Esophagus (tissue), 2 donors: Measurements from ENCODE around the gene UNC93B1. TPM values are rescaled to one million over a fixed set of nuclear protein-coding genes. Genes with fewer than 3 reads are reported as not detected.
A peak's percentile ranks its signal among the peaks of the same experiment; 100 is the strongest.

Experiments used
- H3K27ac ChIP-seq, 2 donors: one replicate each; pipeline ENCODE4 v1.5.1; 2013; ENCODE audit warnings: low read depth in 2 of 2, mild to moderate bottlenecking in 2 of 2, inconsistent platforms in 1 of 2, low read length in 1 of 2, moderate library complexity in 1 of 2
- H3K27me3 ChIP-seq, 2 donors: one replicate each; pipeline ENCODE4 v1.6.1; 2013; ENCODE audit warnings: low read length in 2 of 2, control low read depth in 1 of 2, mild to moderate bottlenecking in 1 of 2; ENCODE audit not compliant: insufficient read depth in 2 of 2, control insufficient read depth in 1 of 2
- H3K36me3 ChIP-seq, 2 donors: one replicate each; pipeline ENCODE4 v1.6.1; 2013; ENCODE audit warnings: low read length in 1 of 2; ENCODE audit not compliant: control insufficient read depth in 2 of 2, insufficient read depth in 2 of 2
- H3K4me1 ChIP-seq, 2 donors: one replicate each; pipeline ENCODE4 v1.6.1; 2013; ENCODE audit warnings: low read length in 1 of 2; ENCODE audit not compliant: control insufficient read depth in 2 of 2, insufficient read depth in 2 of 2
- H3K4me3 ChIP-seq, 2 donors: one replicate each; pipeline ENCODE4 v1.5.1; 2013; ENCODE audit warnings: low read length in 2 of 2, mild to moderate bottlenecking in 2 of 2, low read depth in 1 of 2, moderate library complexity in 1 of 2
- H3K9me3 ChIP-seq, 2 donors: one replicate each; pipeline ENCODE4 v1.6.1; 2013; ENCODE audit warnings: mild to moderate bottlenecking in 2 of 2, low read depth in 1 of 2, low read length in 1 of 2, moderate library complexity in 1 of 2; ENCODE audit not compliant: control insufficient read depth in 2 of 2, insufficient read depth in 1 of 2
- WGBS, 2 donors: extraction: QIAGEN DNeasy Blood & Tissue Kit; methylation state at CpG; one replicate each; pipeline ENCODE4 v1.1.7; 2013; 5-methylcytosine and 5-hydroxymethylcytosine counted together
- polyA plus RNA-seq, 2 donors: library from polyadenylated mRNA; stranded (reverse); fragments of 200-250 nt; gene quantifications; one replicate each; pipeline ENCODE4 v1.2.3, GENCODE V29; 2013
- donor health status: healthy with polysubstance abuse.
- donor health status: Bipolar disorder and iron deficiency.

Gene UNC93B1, protein sequence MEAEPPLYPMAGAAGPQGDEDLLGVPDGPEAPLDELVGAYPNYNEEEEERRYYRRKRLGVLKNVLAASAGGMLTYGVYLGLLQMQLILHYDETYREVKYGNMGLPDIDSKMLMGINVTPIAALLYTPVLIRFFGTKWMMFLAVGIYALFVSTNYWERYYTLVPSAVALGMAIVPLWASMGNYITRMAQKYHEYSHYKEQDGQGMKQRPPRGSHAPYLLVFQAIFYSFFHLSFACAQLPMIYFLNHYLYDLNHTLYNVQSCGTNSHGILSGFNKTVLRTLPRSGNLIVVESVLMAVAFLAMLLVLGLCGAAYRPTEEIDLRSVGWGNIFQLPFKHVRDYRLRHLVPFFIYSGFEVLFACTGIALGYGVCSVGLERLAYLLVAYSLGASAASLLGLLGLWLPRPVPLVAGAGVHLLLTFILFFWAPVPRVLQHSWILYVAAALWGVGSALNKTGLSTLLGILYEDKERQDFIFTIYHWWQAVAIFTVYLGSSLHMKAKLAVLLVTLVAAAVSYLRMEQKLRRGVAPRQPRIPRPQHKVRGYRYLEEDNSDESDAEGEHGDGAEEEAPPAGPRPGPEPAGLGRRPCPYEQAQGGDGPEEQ
- polyA plus RNA-seq = 10 to 100 TPM; 20.5 to 24.4 TPM

DNA sequence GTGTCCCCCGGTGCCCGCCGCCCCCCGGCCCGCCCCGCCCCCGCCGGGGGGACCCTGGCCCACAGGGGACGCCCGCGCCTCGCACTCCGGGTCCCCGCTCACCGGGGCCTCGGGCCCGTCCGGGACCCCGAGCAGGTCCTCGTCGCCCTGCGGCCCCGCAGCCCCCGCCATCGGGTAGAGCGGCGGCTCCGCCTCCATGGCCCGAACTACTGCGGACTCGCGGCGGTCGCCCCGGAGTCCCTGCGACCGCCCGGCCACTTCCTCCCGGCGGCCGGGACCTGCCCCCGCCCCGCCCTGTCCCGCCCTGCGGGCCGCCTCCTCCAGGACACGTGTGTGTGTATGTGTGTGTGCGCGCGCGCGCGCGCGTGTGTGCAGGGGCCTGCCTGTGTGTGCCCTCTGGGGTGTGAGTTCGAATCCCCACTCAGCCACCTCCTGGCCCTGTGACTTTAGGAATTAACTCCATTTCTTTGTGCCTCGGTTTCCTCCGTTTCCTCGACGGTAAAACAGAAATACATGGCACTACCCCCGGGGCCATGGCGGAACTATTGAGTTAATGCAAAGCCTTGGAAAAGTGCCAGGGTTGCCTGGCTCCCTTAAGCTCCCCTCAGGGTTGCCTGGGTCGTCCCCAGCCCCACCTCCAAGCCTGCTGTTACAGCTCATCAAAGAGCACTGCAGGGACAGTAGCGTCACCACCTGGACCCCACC, at the start of gene UNC93B1:
Gene UNC93B1, minus strand, starts transcription at position 252 of the 705 bp plus-strand sequence. Its CDS starts 54 bp downstream, at position 198.
- Histone ChIP-seq H3K4me3 (peak within 1 kb of the TSS; percentile 74 to 76), H3K27me3 (no peaks in the 10 kb centered on the region), H3K4me1 (peaks cover 0 to 10% of the 10 kb centered on the region in 2 donors), H3K9me3 (no peaks in the 10 kb centered on the region), H3K36me3 (no peaks in the 10 kb centered on the region), H3K27ac (peak within 1 kb of the TSS; percentile 61 to 74)
- 3% methylated on average over 58 to 64 of the region's 64 CpGs for WGBS, 2 donors

DNA sequence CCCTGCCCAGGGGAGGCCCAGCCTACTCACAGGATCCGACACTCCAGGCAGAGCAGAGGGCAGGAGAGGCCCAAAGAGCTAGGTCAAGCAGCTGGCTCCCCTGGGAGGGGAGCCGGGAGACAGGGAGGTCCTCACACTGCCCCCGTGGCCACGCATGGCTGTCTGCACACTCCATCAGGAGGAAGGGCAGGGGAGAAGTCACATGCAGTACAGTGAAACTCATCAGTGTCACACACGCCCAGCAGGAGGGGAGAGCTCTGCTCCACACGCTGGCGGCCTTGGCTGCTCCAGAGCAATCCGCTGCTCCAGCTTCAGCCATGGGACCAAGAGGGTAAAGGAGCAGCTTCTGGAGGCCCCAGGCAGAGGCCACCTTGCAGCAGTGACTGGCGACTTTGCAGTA, 49.2 kb upstream of the UNC93B1 start:
- H3K36me3 ChIP-seq = peaks cover 5 to 37% of the 10 kb centered on the region in 2 donors
- H3K4me3 ChIP-seq = no peak overlapping the region
- 74 to 81% methylated on average over 9 of the region's 9 CpGs for WGBS, 2 donors
- no peaks in the 10 kb centered on the region for H3K27me3 ChIP-seq
- no peak overlapping the region for H3K27ac ChIP-seq
- no peaks in the 10 kb centered on the region for H3K9me3 ChIP-seq
- no peaks in the 10 kb centered on the region for H3K4me1 ChIP-seq

DNA sequence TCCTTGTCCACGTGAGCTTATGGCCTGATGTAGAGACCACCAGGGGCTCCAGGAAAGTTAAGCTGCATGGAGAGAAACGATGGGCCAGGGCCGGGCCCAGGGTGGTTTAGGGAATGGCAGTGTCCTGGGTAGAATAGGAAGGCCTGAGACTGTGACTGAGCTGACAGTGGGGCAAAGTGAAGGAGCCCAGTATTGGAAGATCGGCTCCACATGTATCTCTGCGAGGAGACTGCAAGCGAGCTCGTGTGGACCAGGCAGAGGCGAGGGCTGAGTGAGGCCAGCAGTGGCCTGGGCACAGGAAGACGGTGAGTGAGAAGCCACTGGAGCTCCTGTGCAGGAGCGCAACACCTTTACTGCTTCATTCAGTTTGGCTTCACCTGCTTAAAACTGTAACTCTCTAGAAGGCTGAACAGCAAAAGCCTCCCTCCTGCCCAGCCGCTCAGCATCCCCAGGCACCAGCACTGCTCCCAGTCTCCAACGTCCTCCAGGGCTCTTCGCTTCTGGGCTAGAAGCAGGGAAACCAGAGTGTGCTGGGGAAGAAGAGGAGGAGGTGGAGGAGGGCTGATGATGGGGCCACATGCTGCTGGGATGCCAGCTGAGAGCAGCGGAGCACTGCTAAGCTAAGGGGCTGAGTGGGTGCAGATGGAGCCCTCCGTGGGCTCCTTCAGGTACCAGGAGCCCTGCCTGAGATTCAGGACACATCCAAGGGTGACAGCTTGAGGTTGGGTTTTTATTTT, 48.4 kb upstream of the UNC93B1 start:
- H3K27ac ChIP-seq = no peak overlapping the region
- 85 to 89% methylated on average over 15 of the region's 15 CpGs for WGBS, 2 donors

DNA sequence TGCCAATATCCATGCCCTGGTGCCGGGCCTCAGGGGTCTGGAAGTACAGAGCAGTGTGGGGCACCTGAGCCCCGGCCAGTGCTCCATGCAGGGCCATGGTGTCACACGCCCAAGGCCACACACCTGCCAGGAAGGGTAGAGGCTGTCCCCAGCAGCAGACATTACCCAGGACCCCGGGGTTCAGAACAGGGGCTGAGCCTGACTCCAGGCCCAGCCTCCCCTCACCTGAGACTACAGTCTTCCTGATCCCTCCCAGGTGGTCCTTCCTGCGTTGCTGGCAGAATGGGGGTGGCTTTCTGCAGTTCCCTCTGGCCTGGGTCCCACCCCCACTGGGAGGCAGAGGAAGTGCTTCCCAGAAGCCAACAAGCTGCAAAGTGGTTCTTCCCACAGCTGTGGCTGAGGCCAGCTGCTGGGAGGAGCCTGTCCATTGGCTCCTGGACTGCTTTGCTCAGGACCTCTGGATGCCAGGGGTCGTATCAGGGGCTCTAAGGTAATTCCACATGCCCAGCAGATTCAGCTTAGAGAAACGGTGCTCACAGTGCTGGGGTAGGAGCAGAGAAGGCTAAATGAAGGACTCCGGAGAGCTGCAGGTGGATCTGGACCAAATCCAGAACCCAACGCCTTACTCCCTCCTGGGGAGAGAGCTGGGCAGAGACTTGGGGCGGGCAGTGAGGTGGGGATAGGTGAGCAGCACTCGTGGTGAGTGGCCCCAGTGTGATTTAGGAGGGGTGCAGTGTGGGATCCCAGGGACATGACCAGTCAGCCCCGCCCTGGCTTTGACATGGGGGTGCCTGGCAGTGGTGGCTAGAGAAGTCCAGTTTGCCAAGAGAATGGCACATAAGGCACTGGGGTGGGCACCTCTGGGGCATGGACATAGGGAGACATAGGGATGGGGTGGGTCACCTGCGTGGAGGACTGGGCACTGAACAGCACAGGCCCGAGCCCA, 47.6 kb upstream of the UNC93B1 start:
- peaks cover 0 to 3% of the 10 kb centered on the region in 2 donors for H3K4me1 ChIP-seq
- peaks cover 5 to 41% of the 10 kb centered on the region in 2 donors for H3K36me3 ChIP-seq
- H3K27me3 ChIP-seq = no peaks in the 10 kb centered on the region
- no peaks in the 10 kb centered on the region for H3K9me3 ChIP-seq
- WGBS, 2 donors = 82 to 87% methylated on average over 14 of the region's 14 CpGs
- no peak overlapping the region for H3K27ac ChIP-seq
- no peak overlapping the region for H3K4me3 ChIP-seq

More for the DNA sequence above, 48.4 kb upstream of the UNC93B1 start:
- peaks cover 5 to 41% of the 10 kb centered on the region in 2 donors for H3K36me3 ChIP-seq
- H3K27me3 ChIP-seq = no peaks in the 10 kb centered on the region
- H3K4me3 ChIP-seq = no peak overlapping the region
- H3K4me1 ChIP-seq = peaks cover 0 to 3% of the 10 kb centered on the region in 2 donors
- no peaks in the 10 kb centered on the region for H3K9me3 ChIP-seq

DNA sequence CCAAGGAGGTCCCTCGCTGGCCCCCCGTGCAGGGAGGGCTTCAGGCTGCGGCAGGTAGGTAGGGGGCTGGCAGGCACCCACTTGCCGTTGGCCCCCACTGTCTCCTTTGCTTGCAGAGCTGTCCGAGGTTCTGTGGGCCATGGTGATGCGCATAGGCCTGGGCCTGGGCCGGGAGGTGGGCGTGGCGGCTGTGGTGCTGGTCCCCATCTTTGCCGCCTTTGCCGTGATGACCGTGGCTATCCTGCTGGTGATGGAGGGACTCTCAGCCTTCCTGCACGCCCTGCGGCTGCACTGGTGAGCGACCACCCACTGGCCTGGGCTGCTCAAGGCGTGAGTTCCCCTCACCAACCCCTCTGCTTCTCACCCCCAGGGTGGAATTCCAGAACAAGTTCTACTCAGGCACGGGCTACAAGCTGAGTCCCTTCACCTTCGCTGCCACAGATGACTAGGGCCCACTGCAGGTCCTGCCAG, 46.5 kb upstream of the UNC93B1 start:
- no peaks in the 10 kb centered on the region for H3K27me3 ChIP-seq
- no peaks in the 10 kb centered on the region for H3K9me3 ChIP-seq
- no peak overlapping the region for H3K4me3 ChIP-seq
- WGBS, 2 donors = 91 to 95% methylated on average over 18 of the region's 18 CpGs
- H3K27ac ChIP-seq = no peak overlapping the region
- peaks cover 0 to 3% of the 10 kb centered on the region in 2 donors for H3K4me1 ChIP-seq
- H3K36me3 ChIP-seq = peaks cover 5 to 46% of the 10 kb centered on the region in 2 donors

DNA sequence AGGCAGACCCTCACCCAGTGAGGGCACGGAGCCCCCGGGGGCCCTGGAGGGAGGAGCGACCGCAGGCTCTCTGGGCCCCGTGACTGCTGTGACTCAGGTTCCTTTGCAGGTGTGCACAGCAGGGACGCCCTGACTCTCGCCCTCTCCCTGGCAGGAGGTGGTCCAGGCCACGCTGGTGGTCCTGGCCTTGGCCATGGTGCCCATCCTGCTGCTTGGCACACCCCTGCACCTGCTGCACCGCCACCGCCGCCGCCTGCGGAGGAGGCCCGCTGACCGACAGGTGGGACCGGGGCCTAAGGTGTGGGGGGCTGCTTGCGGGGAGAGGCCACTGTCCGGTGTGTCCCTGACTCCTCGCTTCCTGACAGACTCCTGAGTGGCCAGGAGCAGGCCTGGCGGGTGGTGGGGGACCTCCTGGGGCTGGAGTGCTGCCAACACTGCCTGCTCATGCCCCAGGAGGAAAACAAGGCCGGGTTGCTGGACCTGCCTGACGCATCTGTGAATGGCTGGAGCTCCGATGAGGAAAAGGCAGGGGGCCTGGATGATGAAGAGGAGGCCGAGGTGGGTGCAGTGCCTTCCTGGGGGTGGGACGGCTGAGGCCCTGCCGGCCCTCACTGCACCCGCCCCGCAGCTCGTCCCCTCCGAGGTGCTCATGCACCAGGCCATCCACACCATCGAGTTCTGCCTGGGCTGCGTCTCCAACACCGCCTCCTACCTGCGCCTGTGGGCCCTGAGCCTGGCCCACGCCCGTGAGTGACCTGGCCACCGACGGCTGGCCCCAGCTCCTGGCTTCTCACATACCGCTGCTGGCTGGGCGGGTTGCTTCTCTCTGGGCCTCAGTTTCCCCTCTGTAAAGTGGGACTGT, 45.8 kb upstream of the UNC93B1 start:
- H3K9me3 ChIP-seq = no peaks in the 10 kb centered on the region
- WGBS, 2 donors = 87 to 95% methylated on average over 37 to 40 of the region's 40 CpGs
- H3K36me3 ChIP-seq = peaks cover 5 to 49% of the 10 kb centered on the region in 2 donors
- peaks cover 0 to 3% of the 10 kb centered on the region in 2 donors for H3K4me1 ChIP-seq
- no peaks in the 10 kb centered on the region for H3K27me3 ChIP-seq
- H3K4me3 ChIP-seq = no peak overlapping the region
- H3K27ac ChIP-seq = no peak overlapping the region

DNA sequence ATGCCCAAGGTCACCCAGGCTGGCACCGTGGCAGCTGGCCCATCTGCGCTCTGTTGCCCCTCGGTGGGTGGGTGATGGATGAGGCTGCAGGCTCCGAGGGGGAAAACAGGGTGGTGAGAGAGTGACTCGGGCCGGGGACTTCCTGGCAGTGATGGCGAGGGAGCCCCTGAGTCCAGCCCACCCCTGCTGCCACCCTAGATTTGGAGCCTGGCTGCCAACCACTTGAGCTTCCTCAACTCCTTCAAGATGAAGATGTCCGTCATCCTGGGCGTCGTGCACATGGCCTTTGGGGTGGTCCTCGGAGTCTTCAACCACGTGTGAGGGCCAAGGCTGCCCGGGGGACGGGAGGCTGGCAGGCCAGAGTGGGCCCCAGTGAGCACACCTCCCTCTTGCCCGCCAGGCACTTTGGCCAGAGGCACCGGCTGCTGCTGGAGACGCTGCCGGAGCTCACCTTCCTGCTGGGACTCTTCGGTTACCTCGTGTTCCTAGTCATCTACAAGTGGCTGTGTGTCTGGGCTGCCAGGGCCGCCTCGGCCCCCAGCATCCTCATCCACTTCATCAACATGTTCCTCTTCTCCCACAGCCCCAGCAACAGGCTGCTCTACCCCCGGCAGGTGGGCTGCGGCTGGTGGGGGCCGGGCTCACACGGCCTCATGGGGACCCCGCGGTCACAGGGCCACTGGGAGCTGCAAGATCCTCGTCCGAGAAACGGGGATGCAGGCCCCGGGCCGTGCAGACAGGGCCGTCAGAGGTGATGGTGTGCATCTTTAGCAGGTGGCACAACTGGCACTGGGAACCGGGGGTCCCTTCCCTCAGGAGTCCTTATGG, 45.0 kb upstream of the UNC93B1 start:
- peaks cover 0 to 3% of the 10 kb centered on the region in 2 donors for H3K4me1 ChIP-seq
- H3K36me3 ChIP-seq = peaks cover 5 to 53% of the 10 kb centered on the region in 2 donors
- no peaks in the 10 kb centered on the region for H3K27me3 ChIP-seq
- no peak overlapping the region for H3K4me3 ChIP-seq
- no peaks in the 10 kb centered on the region for H3K9me3 ChIP-seq
- no peak overlapping the region for H3K27ac ChIP-seq
- 92% methylated on average over 35 of the region's 35 CpGs for WGBS, 2 donors
